Measurements from ENCODE around the gene DTNA. TPM values are rescaled to one million over a fixed set of nuclear protein-coding genes. Genes with fewer than 3 reads are reported as not detected.

Gene DTNA
- total and polyA plus RNA-seq, 5 experiments from 2014 or later = not detected

DNA sequence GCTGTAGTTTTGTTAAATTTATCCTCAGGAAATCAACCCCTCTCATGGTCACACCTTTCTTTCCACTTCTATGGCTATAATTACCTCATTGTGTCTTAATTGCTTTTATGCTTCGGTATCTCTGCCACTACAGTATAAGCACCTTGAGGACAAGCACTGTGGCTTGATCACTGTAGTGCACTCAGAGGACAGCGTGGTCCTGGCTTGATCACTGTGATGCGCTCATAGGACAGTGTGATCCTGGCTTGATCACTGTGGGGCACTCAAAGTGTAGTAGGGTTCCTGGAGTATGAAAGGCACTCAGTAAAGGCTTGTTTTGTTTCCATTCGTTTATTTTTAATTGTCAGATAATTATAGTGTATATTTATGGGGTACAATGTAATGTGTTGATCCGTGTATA lies 44.2 kb downstream of the DTNA start:
- no peak for DNase-seq
- H3K4me3 Mint-ChIP-seq = no peak overlapping the region
- no peaks in the 10 kb centered on the region for H3K36me3 Mint-ChIP-seq
- H3K27me3 Mint-ChIP-seq = peaks cover 4 to 25% (median 13%) of the 10 kb centered on the region in 5 donors
- no peak for ATAC-seq
- H3K9me3 Mint-ChIP-seq = no peaks in the 10 kb centered on the region
- no peak overlapping the region for H3K27ac Mint-ChIP-seq
- POLR2A ChIA-PET = no interaction called here
- H3K4me1 Mint-ChIP-seq = no peaks in the 10 kb centered on the region

DNA sequence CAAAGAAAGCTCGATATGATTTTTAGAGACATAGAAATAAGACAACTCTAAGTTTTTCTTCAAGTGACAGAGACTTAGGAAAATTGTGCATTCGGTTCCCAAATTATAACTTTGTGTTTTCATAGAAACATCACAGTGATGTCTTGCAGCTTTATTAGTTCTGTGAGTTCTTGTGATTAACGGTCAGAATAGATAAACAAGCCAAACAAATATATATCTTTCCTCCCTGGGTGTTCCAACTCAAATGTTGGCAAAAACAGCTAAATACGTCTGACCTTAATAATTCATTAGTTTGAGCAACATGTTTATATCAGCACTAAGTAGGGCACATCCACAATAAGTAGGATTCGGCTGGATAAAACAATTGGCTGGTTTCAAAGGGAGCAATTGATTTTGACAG lies 47.6 kb downstream of the DTNA start:
- no peaks in the 10 kb centered on the region for H3K4me1 Mint-ChIP-seq
- ATAC-seq (no peak), DNase-seq (no peak)
- H3K27ac Mint-ChIP-seq = no peak overlapping the region
- H3K36me3 Mint-ChIP-seq = no peaks in the 10 kb centered on the region
- POLR2A ChIA-PET = no interaction called here
- no peaks in the 10 kb centered on the region for H3K9me3 Mint-ChIP-seq
- no peak overlapping the region for H3K4me3 Mint-ChIP-seq
- H3K27me3 Mint-ChIP-seq = peaks cover 6 to 33% (median 22%) of the 10 kb centered on the region in 5 donors

DNA sequence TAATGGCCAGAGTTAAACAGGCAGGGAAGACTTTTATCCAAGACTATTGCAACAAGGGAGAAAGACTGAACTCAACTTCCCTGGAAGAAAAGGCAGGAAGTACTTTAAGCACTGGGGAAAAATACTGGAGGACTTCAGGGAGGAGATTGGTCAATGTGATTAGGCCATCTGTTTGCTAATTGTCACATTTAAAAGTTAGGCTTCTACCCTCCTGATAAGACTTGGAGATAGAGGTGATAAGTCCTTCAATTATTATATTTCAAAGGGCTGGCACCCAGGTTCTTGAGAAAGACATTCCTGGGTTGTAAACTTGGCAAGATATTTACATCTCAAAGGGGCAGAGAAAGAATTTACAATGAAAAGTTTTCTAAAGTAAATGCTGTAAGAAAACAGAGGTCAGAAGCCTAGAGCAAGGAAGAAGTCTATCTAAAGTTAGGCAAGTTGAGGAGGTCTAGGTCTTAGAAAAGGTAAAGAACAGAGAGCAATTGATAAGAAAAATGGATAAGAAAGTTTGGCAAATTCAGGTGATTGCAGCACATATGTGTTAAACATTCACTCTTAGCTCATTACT lies 48.4 kb downstream of the DTNA start:
- Mint-ChIP-seq H3K27ac (no peak overlapping the region), H3K4me3 (no peak overlapping the region), H3K9me3 (no peaks in the 10 kb centered on the region), H3K27me3 (peaks cover 7 to 32% (median 22%) of the 10 kb centered on the region in 5 donors), H3K4me1 (no peaks in the 10 kb centered on the region), H3K36me3 (no peaks in the 10 kb centered on the region)
- POLR2A ChIA-PET = no interaction called here
- ATAC-seq (no peak), DNase-seq (no peak)

DNA sequence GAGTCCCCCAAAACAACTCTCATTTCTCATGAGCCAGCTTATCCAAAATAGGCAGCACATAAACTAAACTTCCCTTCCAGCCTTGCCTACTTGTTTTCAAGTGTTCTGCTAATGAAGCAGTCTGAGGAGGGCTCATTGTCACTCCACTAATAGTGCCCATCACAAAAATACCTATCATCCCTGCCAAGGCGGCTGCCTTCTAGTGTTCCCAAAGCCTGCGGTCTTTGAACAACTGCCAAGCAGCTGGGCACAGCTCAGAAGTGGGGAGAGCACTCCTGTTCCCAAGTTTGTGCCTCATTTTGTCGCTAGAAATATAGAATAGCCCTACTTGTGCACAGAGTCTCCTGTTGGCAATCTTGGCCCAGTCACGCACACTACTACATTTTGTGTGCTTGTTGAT lies 50.3 kb downstream of the DTNA start:
- Mint-ChIP-seq H3K4me1 (no peaks in the 10 kb centered on the region), H3K9me3 (no peaks in the 10 kb centered on the region), H3K27ac (no peak overlapping the region), H3K36me3 (no peaks in the 10 kb centered on the region), H3K27me3 (peaks cover 6 to 24% (median 16%) of the 10 kb centered on the region in 5 donors), H3K4me3 (no peak overlapping the region)
- no peak for ATAC-seq
- no peak for DNase-seq
- POLR2A ChIA-PET = no interaction called here

DNA sequence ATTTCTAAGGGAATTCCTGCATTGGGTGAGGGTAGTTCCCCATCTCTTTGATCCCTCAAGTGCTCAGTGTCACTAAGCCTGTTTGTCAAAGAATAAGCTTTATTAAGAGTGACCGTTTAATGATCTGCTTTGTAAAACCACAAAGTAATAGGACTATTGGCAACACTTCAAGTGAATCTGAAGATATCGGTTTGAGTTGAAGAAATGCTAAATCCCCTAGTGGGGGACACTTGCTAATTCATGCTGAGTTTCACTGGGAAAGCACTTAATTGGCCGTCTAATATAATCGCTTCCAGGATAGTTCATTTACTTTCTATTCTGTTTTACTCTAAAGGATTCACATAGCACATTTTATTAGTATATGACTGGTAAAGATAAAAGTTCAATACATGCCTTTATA lies 54.4 kb downstream of the DTNA start:
- DNase-seq (no peak), ATAC-seq (no peak)
- peaks cover 0 to 6% (median 0%) of the 10 kb centered on the region in 9 donors for H3K9me3 Mint-ChIP-seq
- no peak overlapping the region for H3K27ac Mint-ChIP-seq
- H3K4me1 Mint-ChIP-seq = no peaks in the 10 kb centered on the region
- H3K4me3 Mint-ChIP-seq = no peak overlapping the region
- H3K27me3 Mint-ChIP-seq = peaks cover 9 to 24% (median 17%) of the 10 kb centered on the region in 5 donors
- POLR2A ChIA-PET = no interaction called here
- H3K36me3 Mint-ChIP-seq = no peaks in the 10 kb centered on the region

DNA sequence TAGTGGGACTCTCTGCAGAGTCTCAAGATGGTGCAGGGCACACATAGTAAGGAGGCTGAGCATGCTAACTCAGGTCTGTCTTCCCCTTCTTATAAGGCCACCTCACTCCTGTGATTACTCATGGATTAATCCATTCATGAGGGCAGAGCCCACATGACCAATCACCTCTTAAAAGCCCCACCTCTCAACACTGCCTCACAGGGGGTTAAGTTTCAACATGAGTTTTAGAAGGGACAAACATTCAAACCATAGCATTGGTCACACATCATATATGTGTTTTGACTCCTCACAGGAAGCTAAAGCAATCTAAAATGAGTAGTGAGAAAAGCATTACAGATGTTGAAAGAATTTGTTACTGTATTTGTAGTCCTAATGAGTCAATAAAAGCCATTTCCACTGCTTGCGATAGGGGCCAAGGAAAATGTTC lies 57.5 kb downstream of the DTNA start:
- H3K27me3 Mint-ChIP-seq = peaks cover 5 to 17% (median 13%) of the 10 kb centered on the region in 5 donors
- no peak for ATAC-seq
- H3K36me3 Mint-ChIP-seq = no peaks in the 10 kb centered on the region
- H3K4me1 Mint-ChIP-seq = no peaks in the 10 kb centered on the region
- peaks cover 0 to 6% (median 0%) of the 10 kb centered on the region in 9 donors for H3K9me3 Mint-ChIP-seq
- no peak overlapping the region for H3K4me3 Mint-ChIP-seq
- POLR2A ChIA-PET = no interaction called here
- no peak for DNase-seq
- no peak overlapping the region for H3K27ac Mint-ChIP-seq

DNA sequence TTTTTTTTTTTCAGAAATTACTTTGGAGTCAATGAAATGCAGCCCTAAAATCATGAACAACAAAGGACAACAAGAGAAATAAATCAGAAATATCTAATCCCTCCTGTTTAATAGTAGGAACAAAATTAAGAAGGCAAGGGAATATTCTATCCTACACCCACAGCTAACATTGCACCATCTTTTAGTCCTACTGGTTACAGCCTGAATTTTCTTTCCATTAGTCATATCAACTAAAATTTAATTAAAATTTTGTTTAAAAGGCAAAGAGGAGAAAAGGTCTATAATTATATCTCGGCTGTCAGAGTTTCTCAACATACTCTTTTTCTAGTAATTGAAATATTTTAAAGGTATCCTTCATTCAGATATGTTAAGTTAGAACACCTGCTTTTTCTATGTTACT lies 61.9 kb downstream of the DTNA start:
- no peak for DNase-seq
- POLR2A ChIA-PET = no interaction called here
- no peaks in the 10 kb centered on the region for H3K36me3 Mint-ChIP-seq
- ATAC-seq = no peak
- no peak overlapping the region for H3K27ac Mint-ChIP-seq
- no peak overlapping the region for H3K4me3 Mint-ChIP-seq
- peaks cover 0 to 3% (median under 1%) of the 10 kb centered on the region in 4 donors for H3K4me1 Mint-ChIP-seq
- H3K27me3 Mint-ChIP-seq = peaks cover 11 to 31% (median 24%) of the 10 kb centered on the region in 5 donors
- H3K9me3 Mint-ChIP-seq = peaks cover 0 to 6% (median 0%) of the 10 kb centered on the region in 9 donors

DNA sequence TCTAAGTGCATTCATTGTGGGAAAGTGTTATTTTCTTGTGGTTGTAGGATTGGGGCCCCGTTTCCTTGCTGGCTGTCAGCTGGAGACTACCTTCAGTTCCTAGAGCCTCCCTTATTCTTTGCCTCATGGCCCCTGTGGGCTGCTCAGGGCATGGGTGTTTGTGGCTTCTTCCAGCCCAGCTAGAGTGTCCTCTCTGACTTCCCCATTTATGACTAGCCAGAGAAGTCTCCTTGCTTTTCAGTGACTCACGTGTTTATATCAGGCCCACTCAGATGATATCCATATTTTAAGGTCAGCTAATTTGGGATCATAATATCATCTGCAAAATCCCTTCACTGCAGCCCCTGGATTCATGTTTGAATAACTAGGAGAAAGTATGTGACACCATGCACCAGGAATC lies 62.8 kb downstream of the DTNA start:
- H3K9me3 Mint-ChIP-seq = peaks cover 0 to 6% (median 0%) of the 10 kb centered on the region in 9 donors
- ATAC-seq = no peak
- no peak overlapping the region for H3K27ac Mint-ChIP-seq
- POLR2A ChIA-PET = no interaction called here
- H3K4me3 Mint-ChIP-seq = no peak overlapping the region
- DNase-seq = no peak
- peaks cover 13 to 33% (median 25%) of the 10 kb centered on the region in 5 donors for H3K27me3 Mint-ChIP-seq
- H3K36me3 Mint-ChIP-seq = no peaks in the 10 kb centered on the region
- H3K4me1 Mint-ChIP-seq = peaks cover 0 to 3% (median under 1%) of the 10 kb centered on the region in 4 donors

DNA sequence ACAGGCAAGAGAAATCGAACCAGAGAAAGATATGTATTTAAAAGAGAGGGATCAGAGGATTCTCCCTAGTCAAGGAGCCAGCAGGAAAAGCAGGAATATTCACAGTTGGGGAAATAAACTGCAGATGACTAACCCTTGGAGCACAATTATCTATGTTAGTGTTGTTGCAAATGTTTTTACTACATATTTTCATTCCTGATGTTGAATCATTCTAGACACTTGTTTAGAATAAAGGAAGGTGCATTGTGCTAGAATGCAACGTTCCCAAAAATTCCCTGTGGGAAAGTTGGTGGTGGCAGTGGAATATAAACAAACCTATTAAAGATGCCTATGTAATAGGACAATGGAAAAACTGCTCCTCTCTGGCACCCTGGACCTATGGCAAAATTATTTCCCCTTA lies 63.3 kb downstream of the DTNA start:
- Mint-ChIP-seq H3K36me3 (no peaks in the 10 kb centered on the region), H3K27me3 (peaks cover 10 to 33% (median 25%) of the 10 kb centered on the region in 5 donors), H3K4me3 (no peak overlapping the region), H3K4me1 (peaks cover 0 to 3% (median under 1%) of the 10 kb centered on the region in 4 donors), H3K9me3 (peaks cover 0 to 4% (median 0%) of the 10 kb centered on the region in 9 donors), H3K27ac (no peak overlapping the region)
- DNase-seq (no peak), ATAC-seq (no peak)
- POLR2A ChIA-PET = no interaction called here

DNA sequence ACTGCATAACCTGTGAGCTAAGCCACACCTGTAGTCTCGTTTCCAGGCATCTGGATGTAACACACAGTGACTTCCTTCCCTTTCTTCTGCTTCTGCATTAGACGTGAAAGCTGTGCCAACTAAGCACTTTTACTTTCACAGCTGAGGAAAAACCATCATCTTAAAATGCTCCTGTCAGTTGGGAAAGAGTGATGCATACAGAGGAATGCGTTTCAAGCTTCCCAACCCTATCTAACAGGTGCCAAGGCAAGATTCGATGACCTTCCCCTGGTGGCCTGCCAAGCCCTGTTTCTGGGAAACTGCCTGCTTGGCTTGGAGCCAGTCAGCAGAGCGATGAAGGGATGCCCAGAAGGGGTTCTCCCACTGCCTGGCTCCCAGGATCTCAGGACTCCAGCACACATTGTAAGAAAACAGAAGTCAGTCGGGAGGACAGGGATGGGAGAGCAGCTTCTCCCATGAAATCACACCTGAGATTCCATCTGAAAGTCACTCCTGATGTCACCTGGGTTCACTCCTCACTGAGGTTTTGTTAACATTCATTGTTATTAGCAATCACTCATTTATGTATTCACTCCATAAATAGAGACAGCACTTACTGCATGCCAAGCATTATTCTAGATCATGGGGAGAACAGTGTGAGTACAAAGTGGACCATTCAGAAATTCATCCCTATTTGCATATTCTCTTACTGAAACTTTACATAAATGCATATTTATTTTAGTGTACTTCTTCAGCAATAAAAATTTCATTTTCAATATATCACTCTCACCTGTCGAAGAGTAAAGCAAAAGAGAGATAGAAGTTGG lies 64.1 kb downstream of the DTNA start:
- no peak for ATAC-seq
- DNase-seq = no peak
- peaks cover 10 to 33% (median 22%) of the 10 kb centered on the region in 5 donors for H3K27me3 Mint-ChIP-seq

DNA sequence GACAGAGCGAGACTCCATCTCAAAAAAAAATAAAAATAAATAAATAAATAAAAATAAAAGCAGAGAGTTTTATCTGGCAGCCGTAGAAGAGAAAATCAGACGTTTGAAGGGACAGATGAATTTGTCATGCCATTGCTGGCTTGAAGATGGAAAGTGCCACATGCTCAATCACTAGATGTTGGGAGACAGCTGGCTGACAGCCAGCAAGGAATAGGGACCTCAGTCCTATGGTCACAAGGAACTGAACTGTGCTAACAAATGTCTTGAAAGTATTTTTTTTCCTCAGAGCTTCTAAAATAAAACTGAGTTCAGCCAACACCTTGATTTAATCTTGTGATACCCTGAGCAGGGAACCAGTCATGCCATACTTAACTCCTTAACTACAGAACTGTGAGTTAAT lies 65.4 kb downstream of the DTNA start:
- POLR2A ChIA-PET = no interaction called here
- Mint-ChIP-seq H3K9me3 (peaks cover 0 to 3% (median 0%) of the 10 kb centered on the region in 9 donors), H3K4me3 (no peak overlapping the region), H3K27ac (no peak overlapping the region), H3K27me3 (peaks cover 10 to 33% (median 22%) of the 10 kb centered on the region in 5 donors), H3K36me3 (no peaks in the 10 kb centered on the region), H3K4me1 (peaks cover 0 to 3% (median under 1%) of the 10 kb centered on the region in 4 donors)
- no peak for ATAC-seq
- no peak for DNase-seq

More for the DNA sequence above, 64.1 kb downstream of the DTNA start:
- POLR2A ChIA-PET = no interaction called here
- Mint-ChIP-seq H3K27ac (no peak overlapping the region), H3K9me3 (no peaks in the 10 kb centered on the region), H3K4me3 (no peak overlapping the region), H3K4me1 (peaks cover 0 to 3% (median under 1%) of the 10 kb centered on the region in 4 donors), H3K36me3 (no peaks in the 10 kb centered on the region)

DNA sequence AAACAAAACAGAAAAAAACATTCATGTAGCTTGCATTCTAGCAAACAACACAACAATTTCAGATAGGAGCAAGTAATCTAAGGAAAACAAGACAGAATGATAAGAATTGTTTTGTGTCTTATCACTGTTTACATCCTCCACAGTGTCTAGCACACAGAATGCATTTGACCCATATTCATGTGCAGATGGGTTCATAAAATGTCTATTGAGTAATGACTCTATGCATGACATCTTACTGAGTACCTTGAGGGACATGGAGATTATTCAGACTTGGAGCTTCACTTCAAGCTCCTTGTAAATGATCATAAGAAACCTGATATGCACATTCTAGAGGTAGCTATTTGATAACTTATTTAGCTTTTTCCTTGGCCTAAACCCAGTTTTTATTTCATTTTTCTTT lies 69.0 kb downstream of the DTNA start:
- H3K27me3 Mint-ChIP-seq = peaks cover 5 to 14% (median 10%) of the 10 kb centered on the region in 5 donors
- H3K9me3 Mint-ChIP-seq = peaks cover 0 to 3% (median 0%) of the 10 kb centered on the region in 9 donors
- H3K36me3 Mint-ChIP-seq = no peaks in the 10 kb centered on the region
- no peak for DNase-seq
- POLR2A ChIA-PET = no interaction called here
- no peak overlapping the region for H3K4me3 Mint-ChIP-seq
- H3K27ac Mint-ChIP-seq = no peak overlapping the region
- H3K4me1 Mint-ChIP-seq = peaks cover 0 to 7% (median 4%) of the 10 kb centered on the region in 4 donors
- ATAC-seq = no peak

DNA sequence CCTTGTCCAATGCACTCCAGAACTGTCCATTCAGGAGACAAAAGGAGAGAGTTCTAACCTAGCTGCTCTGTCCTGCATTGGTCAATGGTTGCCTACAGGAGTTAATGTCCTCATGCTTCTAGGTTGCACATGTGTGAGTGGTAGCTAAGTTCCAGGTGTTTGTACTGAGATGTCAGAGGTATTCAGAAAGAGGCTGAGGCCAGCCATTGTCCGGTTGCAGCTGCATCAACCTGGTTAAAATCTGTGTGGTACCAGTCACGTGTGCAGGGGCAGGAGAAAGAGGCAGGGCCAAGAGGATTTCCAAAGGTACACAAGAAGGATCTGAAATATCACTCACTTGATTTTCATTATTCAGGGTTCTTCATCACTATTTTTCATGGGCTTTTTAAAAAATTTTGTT lies 70.8 kb downstream of the DTNA start:
- H3K36me3 Mint-ChIP-seq = no peaks in the 10 kb centered on the region
- peaks cover 0 to 3% (median 0%) of the 10 kb centered on the region in 9 donors for H3K9me3 Mint-ChIP-seq
- H3K27me3 Mint-ChIP-seq = peaks cover 4 to 10% (median 9%) of the 10 kb centered on the region in 5 donors
- POLR2A ChIA-PET = no interaction called here
- no peak overlapping the region for H3K4me3 Mint-ChIP-seq
- ATAC-seq (no peak), DNase-seq (no peak)
- no peak overlapping the region for H3K27ac Mint-ChIP-seq
- H3K4me1 Mint-ChIP-seq = peaks cover 0 to 7% (median 2%) of the 10 kb centered on the region in 4 donors
